Amygdala (tissue), 56 donors: ENCODE measurements around the gene CSNK2A2.

Source experiments
- DNase-seq, 56 donors: peaks; one replicate each; lab custom pipeline; 2025; lab: John Stamatoyannopoulos, UW

CSNK2A2 gene

DNA sequence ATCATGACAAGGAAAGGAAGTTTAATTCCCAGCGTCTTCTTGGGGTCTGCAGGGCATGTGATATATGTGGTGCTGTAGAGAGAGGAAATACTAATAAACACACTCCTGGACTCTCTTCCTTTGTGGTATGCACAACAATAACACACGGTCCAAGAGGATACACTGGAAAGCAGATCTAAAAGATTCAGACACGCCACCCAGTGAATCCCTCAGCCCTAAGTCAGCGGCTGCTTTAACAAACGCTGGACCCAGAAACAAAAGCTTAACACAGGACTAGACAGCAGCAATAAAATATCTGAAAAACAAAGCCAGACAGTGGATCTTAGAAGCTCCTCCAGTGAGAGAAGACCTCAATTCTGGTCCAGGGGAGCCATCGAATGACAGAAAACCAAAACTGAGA is 81.8 kb downstream of the CSNK2A2 start:
- no peak for DNase-seq

- no peak for DNase-seq
Observed at GRCh38 chr16:58114827-58115825, 82.8 kb downstream of the CSNK2A2 start.

DNA sequence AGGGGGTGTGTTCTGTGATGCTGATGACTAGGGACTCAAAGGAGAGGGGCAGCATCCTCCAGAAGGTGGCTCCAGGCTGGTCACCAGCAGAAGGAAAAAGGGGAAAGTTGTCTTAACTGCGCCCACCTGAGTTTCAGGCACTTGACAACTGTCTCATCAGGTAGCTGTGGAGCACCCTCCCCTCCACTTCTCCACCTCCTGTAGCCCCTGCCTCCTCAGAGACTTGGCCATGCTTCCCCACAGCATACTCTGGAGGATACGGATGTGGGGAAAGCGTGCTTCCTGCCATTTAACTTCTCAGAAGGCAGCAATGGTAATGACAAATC is 86.6 kb downstream of the CSNK2A2 start:
- no peak for DNase-seq

- DNase-seq: peak in 2 of 56 donors; percentile 33 to 48
Observed at GRCh38 chr16:58110571-58111301, 87.2 kb downstream of the CSNK2A2 start.

GRCh38 chr16:58109881-58110280 is 88.0 kb downstream of the CSNK2A2 start:
- no peak for DNase-seq

DNA sequence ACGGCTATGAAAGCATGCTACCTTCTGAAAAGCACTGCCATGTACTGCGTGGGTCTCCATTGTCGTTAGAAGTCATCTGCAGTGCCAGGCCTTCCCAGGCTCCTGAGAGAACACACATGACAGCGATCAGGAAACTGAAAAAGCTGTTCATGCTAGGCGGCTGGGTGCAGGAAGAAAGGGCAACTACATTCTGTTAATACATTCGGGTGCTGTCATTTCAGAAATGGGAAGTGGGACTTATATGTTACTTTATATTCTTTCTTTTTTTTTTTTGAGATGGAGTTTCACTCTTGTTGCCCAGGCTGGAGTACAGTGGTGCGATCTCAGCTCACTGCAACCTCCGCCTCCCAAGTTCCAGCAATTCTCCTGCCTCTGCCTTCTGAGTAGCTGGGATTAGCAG is 88.6 kb downstream of the CSNK2A2 start:
- DNase-seq: no peak
